MCF 10A (cell line): ENCODE measurements around the gene CEP85L. TPM values are rescaled to one million over a fixed set of nuclear protein-coding genes. Genes with fewer than 3 reads are reported as not detected.

ENCODE experiments used
- BruUV-seq: library from RNA; stranded (reverse); fragments of 400-500 nt; replicated peaks from 2 replicates; lab custom pipeline; 2021; lab: Mats Ljungman, UMichigan
- CTCF ChIA-PET: fragments of 300-600 bp; sonication (Branson Sonifier 250); formaldehyde crosslinking; extraction: SDS; loops from one replicate; lab custom pipeline; 2021; ENCODE audit warnings: antibody characterized with exemption, inconsistent platforms; lab: Yijun Ruan, JAX
- POLR2A ChIA-PET: fragments of 300-600, 350-650 bp; sonication (Branson Sonifier 250); formaldehyde crosslinking; extraction: SDS; loops from one replicate; lab custom pipeline; 2020; ENCODE audit warnings: antibody characterized with exemption, inconsistent platforms; lab: Yijun Ruan, JAX
- DNase-seq: peaks from one replicate; pipeline ENCODE4 v3.0.0-alpha.2; 2018; ENCODE audit not compliant: unreplicated experiment
- H3K27ac Mint-ChIP-seq: one replicate; pipeline ENCODE4 v1.8.0; 2022; ENCODE audit warnings: mild to moderate bottlenecking, low read depth, mixed read lengths; ENCODE audit not compliant: unreplicated experiment
- H3K27me3 Mint-ChIP-seq: one replicate; pipeline ENCODE4 v1.8.0; 2022; ENCODE audit warnings: mixed read lengths; ENCODE audit not compliant: insufficient read depth, unreplicated experiment
- H3K36me3 Mint-ChIP-seq: one replicate; pipeline ENCODE4 v1.8.0; 2022; ENCODE audit warnings: mild to moderate bottlenecking, moderate library complexity, mixed read lengths; ENCODE audit not compliant: insufficient read depth, unreplicated experiment
- H3K4me1 Mint-ChIP-seq: one replicate; pipeline ENCODE4 v1.8.0; 2022; ENCODE audit warnings: mixed read lengths; ENCODE audit not compliant: insufficient read depth, unreplicated experiment
- H3K4me3 Mint-ChIP-seq: one replicate; pipeline ENCODE4 v1.8.0; 2022; ENCODE audit warnings: mild to moderate bottlenecking, moderate library complexity, mixed read lengths; ENCODE audit not compliant: unreplicated experiment
- H3K9me3 Mint-ChIP-seq: one replicate; pipeline ENCODE4 v1.8.0; 2022; ENCODE audit warnings: mixed read lengths; ENCODE audit not compliant: unreplicated experiment
- intact Hi-C: fragments of 100-400 bp; cut with micrococcal nuclease; formaldehyde crosslinking; loops from 2 replicates; pipeline ENCODE4 v1.14.1; 2022
- total RNA-seq: library from RNA; stranded (reverse); gene quantifications from 2 replicates; pipeline ENCODE4 v1.2.3, GENCODE V29; 2022
- TF ChIP-seq, protein P1 (sequence below): fragments of 200-600 bp; IDR thresholded peaks from one replicate; pipeline ENCODE4 v1.8.0; 2022; ENCODE audit warnings: antibody characterized with exemption, mild to moderate bottlenecking; ENCODE audit not compliant: unreplicated experiment

CEP85L gene
- total RNA-seq, 1 experiment from 2014 or later, result 8.4 TPM

DNA sequence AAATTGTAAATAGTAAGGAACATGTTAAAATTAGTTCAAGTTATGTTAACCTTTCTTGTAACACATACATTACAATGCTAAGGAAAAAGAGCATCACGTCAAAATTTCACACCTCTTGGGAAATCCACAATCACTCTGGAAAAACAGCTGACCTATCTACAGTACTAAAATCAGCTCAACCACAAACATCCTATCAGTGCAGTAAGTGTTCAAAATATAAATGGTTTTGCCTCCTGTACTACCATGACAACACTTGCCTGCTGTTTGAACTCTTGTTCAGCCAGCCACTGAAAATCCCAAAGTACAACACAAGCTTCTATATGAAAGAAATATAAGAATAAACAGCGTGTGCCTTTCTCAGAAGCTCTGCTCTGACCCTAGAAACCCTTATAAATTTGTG lies 186.8 kb downstream of the CEP85L start:
- ChIA-PET CTCF (no interaction called here), POLR2A (no interaction called here)
- intact Hi-C loops, result no loop called here
- Mint-ChIP-seq H3K27ac (no peak overlapping the region), H3K36me3 (peaks cover 20% of the 10 kb centered on the region), H3K4me1 (no peaks in the 10 kb centered on the region), H3K27me3 (no peaks in the 10 kb centered on the region), H3K4me3 (no peak overlapping the region), H3K9me3 (no peaks in the 10 kb centered on the region)
- DNase-seq, result no peak
- TF ChIP-seq, protein P1, sequence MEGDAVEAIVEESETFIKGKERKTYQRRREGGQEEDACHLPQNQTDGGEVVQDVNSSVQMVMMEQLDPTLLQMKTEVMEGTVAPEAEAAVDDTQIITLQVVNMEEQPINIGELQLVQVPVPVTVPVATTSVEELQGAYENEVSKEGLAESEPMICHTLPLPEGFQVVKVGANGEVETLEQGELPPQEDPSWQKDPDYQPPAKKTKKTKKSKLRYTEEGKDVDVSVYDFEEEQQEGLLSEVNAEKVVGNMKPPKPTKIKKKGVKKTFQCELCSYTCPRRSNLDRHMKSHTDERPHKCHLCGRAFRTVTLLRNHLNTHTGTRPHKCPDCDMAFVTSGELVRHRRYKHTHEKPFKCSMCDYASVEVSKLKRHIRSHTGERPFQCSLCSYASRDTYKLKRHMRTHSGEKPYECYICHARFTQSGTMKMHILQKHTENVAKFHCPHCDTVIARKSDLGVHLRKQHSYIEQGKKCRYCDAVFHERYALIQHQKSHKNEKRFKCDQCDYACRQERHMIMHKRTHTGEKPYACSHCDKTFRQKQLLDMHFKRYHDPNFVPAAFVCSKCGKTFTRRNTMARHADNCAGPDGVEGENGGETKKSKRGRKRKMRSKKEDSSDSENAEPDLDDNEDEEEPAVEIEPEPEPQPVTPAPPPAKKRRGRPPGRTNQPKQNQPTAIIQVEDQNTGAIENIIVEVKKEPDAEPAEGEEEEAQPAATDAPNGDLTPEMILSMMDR, result no peak
- no TSS peak for BruUV-seq

DNA sequence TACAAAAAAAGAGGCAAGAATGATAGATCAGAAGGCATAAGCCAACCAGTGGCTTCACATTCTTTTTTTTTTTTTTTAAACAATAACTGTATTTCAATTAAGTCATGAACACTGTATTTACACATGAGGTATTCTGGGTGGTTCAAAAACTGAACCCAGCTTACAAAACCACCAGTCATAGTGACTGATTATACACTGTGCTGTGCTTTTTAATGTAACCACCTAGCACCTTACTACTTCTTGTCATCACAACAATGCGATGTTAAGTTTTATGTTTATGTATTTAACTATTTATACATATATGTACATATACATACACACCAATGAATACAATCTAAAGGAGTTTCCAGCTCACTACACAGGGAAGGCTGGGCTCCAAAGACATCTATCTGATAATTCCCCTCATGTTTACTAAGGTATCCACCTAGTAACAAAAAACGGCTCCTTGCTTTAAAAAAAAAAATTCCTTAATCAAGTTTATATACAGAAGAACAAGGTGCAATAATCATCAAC lies 190.4 kb downstream of the CEP85L start:
- Mint-ChIP-seq H3K36me3 (no peaks in the 10 kb centered on the region), H3K27me3 (no peaks in the 10 kb centered on the region), H3K4me3 (no peak overlapping the region), H3K4me1 (no peaks in the 10 kb centered on the region), H3K9me3 (no peaks in the 10 kb centered on the region), H3K27ac (no peak overlapping the region)
- intact Hi-C loops, result no loop called here
- CTCF ChIA-PET, result interaction anchor here (0.7 kb wide), 2 partner anchors 175 to 1265 kb away, joined by 4 read pairs; no protein-coding TSS in a partner anchor
- TF ChIP-seq, protein P1, result no peak
- DNase-seq, result no peak
- POLR2A ChIA-PET, result no interaction called here
- BruUV-seq, result no TSS peak

DNA sequence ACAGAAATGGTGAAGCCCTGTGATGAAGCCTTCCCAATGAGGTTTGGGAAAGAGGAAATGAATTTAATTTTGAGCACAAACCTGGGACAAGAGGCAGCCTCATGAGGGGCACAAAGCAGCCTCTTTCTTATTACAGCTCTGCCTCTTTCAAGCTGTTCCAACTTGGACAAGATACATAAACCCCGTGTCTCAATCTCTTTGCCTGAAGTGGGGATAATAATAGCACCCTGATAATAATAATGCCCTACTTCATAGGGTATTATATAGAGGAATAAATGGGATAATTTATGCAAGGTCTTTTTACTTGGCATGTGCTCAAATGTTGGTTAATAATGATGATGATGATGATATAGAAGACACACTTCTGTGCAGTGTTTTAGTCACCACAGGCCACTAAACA lies 194.4 kb downstream of the CEP85L start:
- CTCF ChIA-PET, result no interaction called here
- DNase-seq, result no peak

DNA sequence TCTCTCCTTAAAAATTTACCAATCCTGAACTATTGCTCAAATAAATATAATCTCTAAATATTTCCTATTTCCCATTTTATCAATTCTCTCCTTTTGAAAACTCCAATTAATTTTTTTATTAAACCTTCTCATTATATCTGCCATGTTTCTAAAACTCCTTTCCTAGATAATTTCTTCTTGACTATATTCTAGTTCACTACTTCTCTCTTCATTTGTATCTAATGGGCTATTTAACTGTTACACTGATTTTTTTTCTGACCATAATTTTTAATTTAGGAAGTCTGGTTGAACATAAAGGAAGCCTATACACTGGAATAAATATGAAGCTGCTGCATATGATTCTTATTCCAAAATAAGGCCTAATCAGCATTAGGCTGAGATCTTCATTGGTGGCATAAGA lies 199.6 kb downstream of the CEP85L start:
- no peaks in the 10 kb centered on the region for H3K4me1 Mint-ChIP-seq
- peaks cover 37% of the 10 kb centered on the region for H3K9me3 Mint-ChIP-seq
- intact Hi-C loops, result no loop called here
- H3K27me3 Mint-ChIP-seq, result no peaks in the 10 kb centered on the region
- H3K36me3 Mint-ChIP-seq, result no peaks in the 10 kb centered on the region
- H3K4me3 Mint-ChIP-seq, result no peak overlapping the region
- TF ChIP-seq, protein P1, result no peak
- H3K27ac Mint-ChIP-seq, result no peak overlapping the region
- no TSS peak for BruUV-seq
- CTCF ChIA-PET, result no interaction called here
- no peak for DNase-seq
- POLR2A ChIA-PET, result no interaction called here

More for the DNA sequence above, 194.4 kb downstream of the CEP85L start:
- no peak overlapping the region for H3K4me3 Mint-ChIP-seq
- no peaks in the 10 kb centered on the region for H3K4me1 Mint-ChIP-seq
- no peaks in the 10 kb centered on the region for H3K36me3 Mint-ChIP-seq
- no peaks in the 10 kb centered on the region for H3K27me3 Mint-ChIP-seq
- TF ChIP-seq, protein P1, result no peak
- POLR2A ChIA-PET, result no interaction called here
- H3K9me3 Mint-ChIP-seq, result peaks cover 19% of the 10 kb centered on the region
- no peak overlapping the region for H3K27ac Mint-ChIP-seq
- intact Hi-C loops, result no loop called here
- BruUV-seq, result no TSS peak
